MM.1S (cell line): ENCODE measurements around the gene OR6A2.

Source experiments
- DNase-seq: peaks from one replicate; pipeline ENCODE4 v3.0.0-alpha.2; 2015
- H2AFZ ChIP-seq: fragments of 300-600 bp; sonication (generic); 2 replicates; pipeline ENCODE4 v1.6.0; 2016; ENCODE audit warnings: antibody characterized with exemption, low read length
- H3F3A ChIP-seq: fragments of 300-600 bp; sonication (generic); 2 replicates; pipeline ENCODE4 v1.6.1; 2016; ENCODE audit warnings: mild to moderate bottlenecking, antibody characterized with exemption, low read length, moderate library complexity, mixed read lengths; ENCODE audit not compliant: insufficient read depth
- H3K27ac ChIP-seq: fragments of 300-600 bp; sonication (generic); 2 replicates; pipeline ENCODE4 v1.5.1; 2016; ENCODE audit warnings: mild to moderate bottlenecking, low read length
- H3K27me3 ChIP-seq: fragments of 300-600 bp; sonication (generic); replicated peaks from 2 replicates; pipeline ENCODE4 v1.6.0; 2016; ENCODE audit warnings: low read length; ENCODE audit not compliant: insufficient read depth
- H3K36me3 ChIP-seq: fragments of 300-600 bp; sonication (generic); replicated peaks from 2 replicates; pipeline ENCODE4 v1.6.1; 2016; ENCODE audit warnings: mild to moderate bottlenecking, low read length, mixed read lengths; ENCODE audit not compliant: insufficient read depth
- H3K4me1 ChIP-seq: fragments of 300-600 bp; sonication (generic); 2 replicates; pipeline ENCODE4 v1.6.1; 2016; ENCODE audit warnings: low read length, mixed read lengths
- H3K4me2 ChIP-seq: fragments of 300-600 bp; sonication (generic); 2 replicates; pipeline ENCODE4 v1.6.0; 2016; ENCODE audit warnings: low read depth, low read length
- H3K4me3 ChIP-seq: fragments of 300-600 bp; sonication (generic); 2 replicates; pipeline ENCODE4 v1.5.1; 2016; ENCODE audit warnings: low read length, mixed read lengths
- H3K79me2 ChIP-seq: fragments of 300-600 bp; sonication (generic); 2 replicates; pipeline ENCODE4 v1.6.1; 2016; ENCODE audit warnings: mixed run types, low read length, mixed read lengths
- H3K9ac ChIP-seq: fragments of 300-600 bp; sonication (generic); 2 replicates; pipeline ENCODE4 v1.6.1; 2016; ENCODE audit warnings: low read length, mixed read lengths
- H3K9me2 ChIP-seq: fragments of 300-600 bp; sonication (generic); replicated peaks from 2 replicates; pipeline ENCODE4 v1.6.1; 2016; ENCODE audit warnings: mild to moderate bottlenecking, low read length, mixed read lengths; ENCODE audit not compliant: insufficient read depth
- H3K9me3 ChIP-seq: fragments of 300-600 bp; sonication (generic); replicated peaks from 2 replicates; pipeline ENCODE4 v1.6.1; 2016; ENCODE audit warnings: mild to moderate bottlenecking, low read length, mixed read lengths; ENCODE audit not compliant: insufficient read depth
- H4K20me1 ChIP-seq: fragments of 300-600 bp; sonication (generic); 2 replicates; pipeline ENCODE4 v1.6.1; 2016; ENCODE audit warnings: mild to moderate bottlenecking, low read length, moderate library complexity, mixed read lengths; ENCODE audit not compliant: insufficient read depth
- CTCF ChIP-seq: fragments of 300-600 bp; sonication (generic); IDR thresholded peaks from 2 replicates; pipeline ENCODE4 v1.5.1; 2016; ENCODE audit warnings: antibody characterized with exemption, low read length, mixed read lengths
- EZH2 ChIP-seq: fragments of 300-600 bp; sonication (generic); optimal IDR thresholded peaks from 2 replicates; pipeline ENCODE3; 2017; ENCODE audit warnings: low read depth, mild to moderate bottlenecking, antibody characterized with exemption, low read length, mixed read lengths
- EZH2phosphoT487 ChIP-seq: fragments of 300-600 bp; sonication (generic); IDR thresholded peaks from 2 replicates; pipeline ENCODE4 v1.6.1; 2018; ENCODE audit warnings: antibody characterized with exemption, low read length

The OR6A2 gene

GRCh38 chr11:6755303-6755952, 44.1 kb downstream of the OR6A2 start:
- Histone ChIP-seq H3K4me2 (no peak overlapping the region), H3K27ac (no peak overlapping the region), H3K4me1 (no peaks in the 10 kb centered on the region), H3F3A (no peaks in the 10 kb centered on the region), H3K27me3 (no peaks in the 10 kb centered on the region), H3K4me3 (no peak overlapping the region), H2AFZ (no peak overlapping the region), H3K36me3 (no peaks in the 10 kb centered on the region), H3K9ac (no peak overlapping the region), H3K79me2 (no peaks in the 10 kb centered on the region), H4K20me1 (no peaks in the 10 kb centered on the region), H3K9me3 (no peaks in the 10 kb centered on the region), H3K9me2 (no peaks in the 10 kb centered on the region)
- DNase-seq: peak; percentile 38
- TF ChIP-seq EZH2phosphoT487 (no peak), CTCF (peak; percentile 92), EZH2 (no peak)

DNA sequence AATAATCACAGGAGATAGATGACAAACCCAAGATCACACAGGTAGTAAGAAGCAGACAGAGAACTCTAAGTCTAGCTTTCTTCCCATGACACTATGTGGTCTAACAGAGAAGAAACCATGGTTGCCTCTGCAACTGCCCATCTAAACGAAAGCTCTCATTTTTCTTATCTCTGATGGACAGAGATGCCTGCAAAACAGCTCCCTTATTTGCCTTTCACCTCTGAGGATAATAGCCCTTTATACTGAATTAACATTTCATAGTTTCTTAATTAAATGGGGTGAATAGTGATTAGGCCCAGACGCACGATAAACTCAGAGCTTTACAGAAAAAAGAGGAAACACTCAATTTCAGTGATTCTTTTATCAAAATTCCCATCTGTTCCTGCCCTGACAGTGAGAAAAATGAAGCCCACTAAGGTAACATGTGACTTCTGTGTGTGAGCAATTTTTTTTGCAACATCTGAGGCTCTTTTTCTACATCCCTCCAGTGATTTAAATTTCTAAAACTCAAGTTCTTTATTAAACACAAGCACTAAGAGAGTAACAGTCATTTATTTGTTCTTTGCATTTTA, 52.3 kb downstream of the OR6A2 start:
- Histone ChIP-seq H3K4me2 (peak overlapping the region; percentile 60), H3K9me2 (no peaks in the 10 kb centered on the region), H3K27me3 (no peaks in the 10 kb centered on the region)

DNA sequence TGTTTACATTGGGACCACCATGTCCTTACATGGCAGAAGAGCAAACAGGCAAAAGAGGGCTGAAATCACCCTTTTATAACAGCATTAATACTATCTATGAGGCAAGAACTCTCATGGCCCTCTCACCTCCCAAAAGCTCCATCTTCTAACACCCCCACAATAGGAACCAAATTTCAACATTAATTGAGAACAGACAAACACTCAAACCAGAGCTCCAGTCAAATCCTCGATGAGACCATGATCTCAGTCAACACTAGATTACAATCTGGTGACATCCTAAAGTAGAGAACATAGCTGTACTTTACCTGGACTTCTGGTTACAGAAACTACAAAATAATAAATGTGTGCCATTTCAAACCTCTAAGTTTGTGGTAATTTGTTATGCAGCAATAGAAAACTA, 52.9 kb downstream of the OR6A2 start:
- peak overlapping the region; percentile 73 for H3K27ac ChIP-seq
- H3K4me3 ChIP-seq: peak overlapping the region; percentile 64
- H2AFZ ChIP-seq: peak overlapping the region; percentile 58

More for the DNA sequence above, 52.3 kb downstream of the OR6A2 start:
- DNase-seq: no peak
- Histone ChIP-seq H3K9ac (peak overlapping the region; percentile 14; the same call in 1 of the 2 replicates), H4K20me1 (no peaks in the 10 kb centered on the region), H3K79me2 (peaks cover 35% of the 10 kb centered on the region), H3K4me3 (peak overlapping the region; percentile 64; the same call in 1 of the 2 replicates), H3K27ac (peak overlapping the region; percentile 73), H3K36me3 (no peaks in the 10 kb centered on the region), H3F3A (peaks cover 18% of the 10 kb centered on the region), H3K4me1 (peaks cover 22% of the 10 kb centered on the region), H2AFZ (peak overlapping the region; percentile 58), H3K9me3 (no peaks in the 10 kb centered on the region)
- TF ChIP-seq EZH2: no peak
- no peak for TF ChIP-seq CTCF
- TF ChIP-seq EZH2phosphoT487: no peak

More for the DNA sequence above, 52.9 kb downstream of the OR6A2 start:
- H3K9me3 ChIP-seq: no peaks in the 10 kb centered on the region
- no peak for DNase-seq
- peaks cover 22% of the 10 kb centered on the region for H3K4me1 ChIP-seq
- peaks cover 41% of the 10 kb centered on the region for H3K79me2 ChIP-seq
- H3F3A ChIP-seq: peaks cover 18% of the 10 kb centered on the region
- no peak for TF ChIP-seq CTCF
- TF ChIP-seq EZH2: no peak
- TF ChIP-seq EZH2phosphoT487: no peak
- no peaks in the 10 kb centered on the region for H3K9me2 ChIP-seq
- no peaks in the 10 kb centered on the region for H3K36me3 ChIP-seq
- no peaks in the 10 kb centered on the region for H4K20me1 ChIP-seq
- H3K27me3 ChIP-seq: no peaks in the 10 kb centered on the region
- peak overlapping the region; percentile 54; the same call in 1 of the 2 replicates for H3K9ac ChIP-seq
- peak overlapping the region; percentile 60 for H3K4me2 ChIP-seq
